ENCODE data around the gene NINL.
"Not testable (repeated sequence)": the region's sequence is repeated elsewhere in the genome, so short reads cannot be mapped to it uniquely, and the experiment has no call there.

Gene NINL

DNA sequence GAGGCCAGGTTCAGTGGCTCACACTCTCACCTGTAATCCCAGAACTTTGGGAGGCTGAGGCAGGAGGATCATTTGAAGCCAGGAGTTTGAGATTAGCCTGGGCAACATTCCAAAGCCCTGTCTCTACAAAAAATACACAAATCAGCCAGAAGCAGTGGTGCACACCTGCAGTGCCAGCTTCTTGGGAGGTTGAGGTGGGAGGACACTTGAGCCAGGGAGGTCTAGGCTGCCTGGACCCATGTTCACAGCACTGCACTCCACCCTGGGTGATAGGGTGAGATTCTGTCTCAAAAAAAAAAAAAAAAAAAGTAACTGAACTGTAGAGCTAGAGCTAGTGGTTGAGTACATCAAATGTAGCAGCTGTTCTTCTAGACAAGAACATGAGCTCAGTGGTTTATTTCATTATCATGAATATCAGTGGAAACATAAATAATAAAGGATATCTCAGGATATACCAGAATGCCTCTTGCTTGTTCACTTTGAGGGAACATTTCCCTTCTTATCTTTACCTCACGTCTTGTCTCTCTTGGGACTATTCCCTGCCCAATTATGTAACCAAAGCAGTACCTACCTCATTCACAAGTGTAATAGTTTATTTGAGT lies 20.9 kb upstream of the NINL start:
- no peaks in the 10 kb centered on the region for H3K9me3 Mint-ChIP-seq

DNA sequence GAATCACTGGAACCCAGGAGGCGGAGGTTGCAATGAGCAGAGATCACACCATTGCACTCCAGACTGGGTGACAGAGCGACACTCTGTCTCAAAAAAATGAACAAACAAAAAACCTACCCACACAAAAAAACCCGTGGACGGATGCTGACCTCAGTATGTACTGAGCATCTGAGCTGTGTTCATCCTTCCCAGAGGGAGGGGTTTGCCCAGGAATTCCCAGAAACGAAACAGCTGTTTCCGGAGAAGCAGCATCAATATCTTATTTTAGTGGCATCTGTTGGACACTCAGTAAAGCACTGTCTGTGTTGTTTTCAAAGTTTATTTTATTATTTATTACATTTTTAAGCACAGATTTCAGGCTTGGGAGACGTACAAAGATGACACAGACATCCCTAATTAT lies 19.8 kb upstream of the NINL start:
- no peak overlapping the region for H3K27ac Mint-ChIP-seq
- peaks cover 0 to 4% of the 10 kb centered on the region in 2 donors for H3K36me3 Mint-ChIP-seq
- ATAC-seq (replicated peaks), result no peak
- no peaks in the 10 kb centered on the region for H3K4me1 Mint-ChIP-seq
- peaks cover 8 to 11% of the 10 kb centered on the region in 2 donors for H3K27me3 Mint-ChIP-seq
- H3K9me3 Mint-ChIP-seq, result no peaks in the 10 kb centered on the region
- no peak for DNase-seq
- H3K4me3 Mint-ChIP-seq, result no peak overlapping the region

More for the DNA sequence above, 20.9 kb upstream of the NINL start:
- no peak for ATAC-seq (replicated peaks)
- Mint-ChIP-seq H3K27ac (no peak overlapping the region), H3K27me3 (peaks cover 3 to 6% of the 10 kb centered on the region in 2 donors), H3K4me1 (no peaks in the 10 kb centered on the region), H3K4me3 (no peak overlapping the region), H3K36me3 (peaks cover 0 to 4% of the 10 kb centered on the region in 2 donors)
- no peak for DNase-seq

DNA sequence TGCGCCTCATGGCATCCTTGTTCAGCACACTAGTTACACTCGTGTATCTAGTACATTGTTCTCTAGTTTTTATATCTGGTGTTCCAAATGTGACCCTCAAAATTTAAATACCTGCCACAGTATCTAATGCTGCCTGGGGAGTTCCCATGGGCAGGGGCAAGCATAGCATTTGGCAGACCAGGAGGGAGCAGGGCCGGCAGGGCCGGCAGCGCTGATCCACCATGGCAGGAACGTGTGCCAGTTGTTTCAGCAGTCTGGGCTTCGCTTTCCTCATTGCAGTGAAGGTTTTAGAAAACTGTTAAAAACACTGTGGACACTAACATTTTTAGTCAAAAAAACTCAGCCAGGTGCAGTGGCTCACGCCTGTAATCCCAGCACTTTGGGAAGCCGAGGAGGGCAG lies 19.3 kb upstream of the NINL start:
- no peak overlapping the region for H3K27ac Mint-ChIP-seq
- DNase-seq (no peak), ATAC-seq (replicated peaks) (no peak)
- H3K4me3 Mint-ChIP-seq, result no peak overlapping the region
- H3K9me3 Mint-ChIP-seq, result no peaks in the 10 kb centered on the region
- H3K36me3 Mint-ChIP-seq, result peaks cover 0 to under 1% of the 10 kb centered on the region in 2 donors
- no peaks in the 10 kb centered on the region for H3K4me1 Mint-ChIP-seq
- peaks cover 8 to 11% of the 10 kb centered on the region in 2 donors for H3K27me3 Mint-ChIP-seq

DNA sequence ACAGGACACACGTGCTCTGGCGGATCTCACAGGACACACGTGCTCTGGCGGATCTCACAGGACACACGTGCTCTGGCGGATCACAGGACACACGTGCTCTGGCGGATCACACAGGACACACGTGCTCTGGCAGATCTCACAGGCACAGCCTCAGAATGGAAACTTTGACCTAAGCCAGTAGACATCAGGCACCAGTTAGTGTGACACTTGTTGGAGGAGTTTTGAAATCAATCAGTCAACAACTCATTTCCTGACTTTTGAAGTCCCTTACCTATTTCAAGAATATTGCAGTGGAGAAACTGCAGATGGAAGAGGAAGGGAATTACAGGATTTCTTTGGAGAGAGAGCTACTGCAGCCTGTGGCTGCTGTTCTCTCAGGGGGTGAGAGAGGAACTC lies 17.6 kb upstream of the NINL start:
- not testable (repeated sequence) for H3K9me3 Mint-ChIP-seq; ATAC-seq (replicated peaks); H3K4me1 Mint-ChIP-seq; H3K4me3 Mint-ChIP-seq; H3K27ac Mint-ChIP-seq; DNase-seq; H3K36me3 Mint-ChIP-seq
- H3K27me3 Mint-ChIP-seq, result peaks cover 8 to 11% of the 10 kb centered on the region in 2 donors

DNA sequence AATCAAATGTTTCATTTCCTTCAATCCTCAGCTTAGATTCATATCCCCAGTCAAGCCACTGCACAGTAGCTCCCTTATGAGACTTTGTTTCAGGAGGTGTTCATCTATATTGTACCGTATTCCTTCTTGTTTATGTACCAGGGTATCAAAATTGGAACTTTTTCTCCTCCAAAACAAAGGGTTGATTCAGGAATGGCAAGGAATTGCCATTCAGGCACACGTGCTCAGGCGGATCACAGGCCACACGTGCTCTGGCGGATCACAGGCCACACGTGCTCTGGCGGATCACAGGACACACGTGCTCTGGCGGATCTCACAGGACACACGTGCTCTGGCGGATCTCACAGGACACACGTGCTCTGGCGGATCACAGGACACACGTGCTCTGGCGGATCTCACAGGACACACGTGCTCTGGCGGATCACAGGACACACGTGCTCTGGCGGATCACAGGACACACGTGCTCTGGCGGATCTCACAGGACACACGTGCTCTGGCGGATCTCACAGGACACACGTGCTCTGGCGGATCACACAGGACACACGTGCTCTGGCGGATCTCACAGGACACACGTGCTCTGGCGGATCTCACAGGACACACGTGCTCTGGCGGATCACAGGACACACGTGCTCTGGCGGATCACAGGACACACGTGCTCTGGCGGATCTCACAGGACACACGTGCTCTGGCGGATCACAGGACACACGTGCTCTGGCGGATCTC lies 17.0 kb upstream of the NINL start:
- H3K27me3 Mint-ChIP-seq, result peaks cover 8 to 11% of the 10 kb centered on the region in 2 donors
- H3K36me3 Mint-ChIP-seq; H3K27ac Mint-ChIP-seq; DNase-seq; H3K4me1 Mint-ChIP-seq; H3K9me3 Mint-ChIP-seq; H3K4me3 Mint-ChIP-seq; ATAC-seq (replicated peaks): not testable (repeated sequence)

DNA sequence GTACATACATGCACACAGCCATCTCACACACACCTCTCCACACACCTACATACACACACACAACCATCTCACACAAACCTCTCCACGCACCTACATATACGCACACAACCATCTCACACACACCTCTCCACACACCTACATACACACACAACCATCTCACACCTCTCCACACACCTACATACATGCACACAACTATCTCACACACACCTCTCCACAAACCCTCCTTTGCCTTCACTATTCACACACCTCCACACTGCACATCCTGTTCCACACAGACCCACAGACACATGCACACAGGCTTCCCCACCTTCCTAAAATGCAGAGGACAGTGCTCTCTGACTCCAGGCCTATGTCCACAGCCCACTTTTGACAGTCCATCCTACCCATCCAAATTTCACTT lies 16.3 kb upstream of the NINL start:
- Mint-ChIP-seq H3K9me3 (no peaks in the 10 kb centered on the region), H3K27ac (no peak overlapping the region), H3K36me3 (no peaks in the 10 kb centered on the region), H3K4me1 (no peaks in the 10 kb centered on the region), H3K4me3 (no peak overlapping the region), H3K27me3 (peaks cover 8 to 12% of the 10 kb centered on the region in 2 donors)
- no peak for DNase-seq
- ATAC-seq (replicated peaks), result no peak

DNA sequence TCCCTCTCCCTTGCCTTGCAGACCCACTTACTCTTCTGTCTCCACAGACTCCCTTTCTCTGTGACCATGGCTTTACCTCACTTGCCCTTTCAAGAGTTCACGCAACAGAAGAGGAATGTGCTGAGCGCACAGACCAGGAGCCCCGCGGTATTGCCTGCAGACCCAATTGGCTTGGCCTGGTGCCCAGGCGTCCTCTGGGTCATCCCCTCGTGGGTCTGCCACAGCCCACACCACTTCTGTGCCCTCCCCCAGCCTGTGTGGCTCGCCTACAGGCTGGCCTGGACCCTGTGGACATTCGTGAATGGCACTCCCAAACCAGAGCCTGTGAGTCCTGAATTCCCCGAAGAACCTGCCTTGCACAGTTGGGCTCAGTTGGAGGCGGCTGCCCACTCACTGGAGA lies 15.3 kb upstream of the NINL start:
- DNase-seq, result no peak

DNA sequence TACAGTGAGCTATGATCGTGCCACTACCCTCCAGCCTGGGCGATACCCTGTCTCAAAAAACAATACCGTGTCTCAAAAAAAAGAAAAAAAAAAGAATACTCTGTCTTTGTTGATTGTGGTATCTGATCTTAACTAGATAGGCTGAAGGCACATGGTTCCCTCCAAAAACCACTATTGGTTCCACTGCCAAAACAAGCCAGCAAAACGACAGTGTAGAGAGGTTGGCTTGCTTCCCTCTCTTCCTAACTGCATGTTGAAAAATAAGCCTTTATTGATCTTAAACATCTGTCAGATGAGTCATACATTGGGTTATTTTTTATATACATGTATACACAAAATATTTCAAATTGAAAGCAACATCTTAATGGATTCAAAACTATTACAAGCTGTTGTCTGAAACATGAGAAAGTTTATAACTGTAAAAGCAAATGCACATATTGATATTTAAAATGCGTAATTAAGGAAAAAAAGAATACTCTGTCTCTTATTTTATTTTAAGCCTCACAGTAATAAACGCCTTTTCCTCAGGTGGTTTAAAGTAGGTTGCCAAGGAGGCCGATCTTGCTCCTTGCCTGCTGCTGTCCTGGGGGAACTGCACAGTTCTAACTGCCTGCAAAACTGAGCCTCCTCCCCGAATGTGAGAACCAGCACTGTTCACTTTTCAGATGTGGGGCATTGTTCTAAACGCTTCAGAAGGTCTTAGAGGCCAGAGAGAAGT lies 7.0 kb upstream of the NINL start:
- no peaks in the 10 kb centered on the region for H3K36me3 Mint-ChIP-seq
- H3K4me3 Mint-ChIP-seq, result no peak overlapping the region
- H3K27ac Mint-ChIP-seq, result no peak overlapping the region
- ATAC-seq (replicated peaks) (no peak), DNase-seq (no peak)
- H3K27me3 Mint-ChIP-seq, result peaks cover 8 to 21% of the 10 kb centered on the region in 2 donors
- no peaks in the 10 kb centered on the region for H3K4me1 Mint-ChIP-seq
- no peaks in the 10 kb centered on the region for H3K9me3 Mint-ChIP-seq

More for the DNA sequence above, 15.3 kb upstream of the NINL start:
- H3K36me3 Mint-ChIP-seq, result no peaks in the 10 kb centered on the region
- no peak overlapping the region for H3K4me3 Mint-ChIP-seq
- H3K9me3 Mint-ChIP-seq, result no peaks in the 10 kb centered on the region
- no peak for ATAC-seq (replicated peaks)
- H3K27me3 Mint-ChIP-seq, result peaks cover 8 to 20% of the 10 kb centered on the region in 2 donors
- no peak overlapping the region for H3K27ac Mint-ChIP-seq
- H3K4me1 Mint-ChIP-seq, result no peaks in the 10 kb centered on the region

DNA sequence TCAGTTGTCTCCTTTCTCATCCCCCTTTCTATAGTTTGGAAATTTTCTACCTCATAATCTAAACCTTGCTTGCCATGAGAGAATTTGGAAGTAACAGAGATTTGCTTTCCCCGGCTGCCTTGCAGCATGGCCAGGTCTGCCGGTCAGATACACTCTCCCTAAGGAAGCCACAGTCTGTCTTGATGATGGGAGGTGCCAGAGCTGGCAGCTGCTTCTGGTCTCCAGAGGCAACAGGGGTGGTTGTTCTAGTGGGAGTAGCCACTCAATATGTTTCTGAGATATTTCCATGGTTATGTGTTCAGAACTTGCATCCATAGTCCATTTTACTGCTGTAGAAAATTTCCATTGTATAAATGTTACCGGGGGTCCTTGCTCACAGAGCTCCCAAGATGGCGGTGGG lies 5.4 kb upstream of the NINL start:
- not testable (repeated sequence) for H3K9me3 Mint-ChIP-seq; ATAC-seq (replicated peaks); H3K27ac Mint-ChIP-seq; H3K36me3 Mint-ChIP-seq; DNase-seq; H3K4me3 Mint-ChIP-seq; H3K4me1 Mint-ChIP-seq
- peaks cover 12 to 17% of the 10 kb centered on the region in 2 donors for H3K27me3 Mint-ChIP-seq

DNA sequence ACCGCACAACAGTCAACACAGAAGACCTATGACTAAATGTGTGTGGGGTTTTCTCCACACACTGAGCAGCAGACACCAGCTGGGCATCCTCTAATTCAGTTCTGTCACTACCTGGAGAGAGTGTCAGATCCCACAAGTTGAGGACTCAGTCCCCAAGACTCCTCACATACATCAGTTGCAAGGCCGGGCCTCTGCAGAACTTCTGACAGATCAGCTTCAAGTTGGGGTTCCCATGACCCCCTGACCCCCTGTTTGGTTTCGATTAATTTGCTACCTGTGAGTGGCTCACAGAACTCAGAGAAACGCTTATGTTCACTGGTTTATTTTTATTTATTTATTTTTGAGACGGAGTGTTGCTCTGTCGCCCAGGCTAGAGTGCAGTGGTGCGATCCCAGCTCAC lies 3.2 kb upstream of the NINL start:
- no peak overlapping the region for H3K4me3 Mint-ChIP-seq
- no peak overlapping the region for H3K27ac Mint-ChIP-seq
- peaks cover 2 to 3% of the 10 kb centered on the region in 2 donors for H3K9me3 Mint-ChIP-seq
- ATAC-seq (replicated peaks) (no peak), DNase-seq (no peak)
- H3K36me3 Mint-ChIP-seq, result peaks cover 3 to 7% of the 10 kb centered on the region in 2 donors
- H3K27me3 Mint-ChIP-seq, result peaks cover 19 to 32% of the 10 kb centered on the region in 2 donors
- H3K4me1 Mint-ChIP-seq, result peaks cover 6 to 7% of the 10 kb centered on the region in 2 donors

DNA sequence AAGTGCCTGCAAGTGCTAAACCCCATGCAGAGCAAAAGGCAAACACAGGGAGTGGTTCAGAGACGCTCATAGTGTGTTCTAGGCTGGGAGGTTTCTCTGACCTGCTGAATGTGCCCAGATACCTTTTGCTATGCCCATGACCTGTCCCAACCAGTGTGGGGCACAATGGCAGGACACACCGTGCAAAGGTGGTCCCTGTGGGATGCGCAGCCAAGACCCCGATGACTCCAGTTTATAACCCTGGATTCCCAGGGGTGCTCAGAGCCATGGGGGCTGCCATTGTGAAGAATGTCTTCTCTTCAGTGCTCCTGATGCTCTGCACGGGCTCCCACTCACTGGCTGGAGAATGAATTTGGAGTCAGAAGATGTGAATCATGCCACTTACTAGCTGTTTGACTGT lies 2.2 kb upstream of the NINL start:
- no peak for DNase-seq
- Mint-ChIP-seq H3K4me3 (no peak overlapping the region), H3K4me1 (peaks cover 6 to 7% of the 10 kb centered on the region in 2 donors), H3K27me3 (peaks cover 28 to 41% of the 10 kb centered on the region in 2 donors), H3K9me3 (peaks cover 2 to 3% of the 10 kb centered on the region in 2 donors), H3K36me3 (peaks cover 3 to 7% of the 10 kb centered on the region in 2 donors), H3K27ac (no peak overlapping the region)
- no peak for ATAC-seq (replicated peaks)

DNA sequence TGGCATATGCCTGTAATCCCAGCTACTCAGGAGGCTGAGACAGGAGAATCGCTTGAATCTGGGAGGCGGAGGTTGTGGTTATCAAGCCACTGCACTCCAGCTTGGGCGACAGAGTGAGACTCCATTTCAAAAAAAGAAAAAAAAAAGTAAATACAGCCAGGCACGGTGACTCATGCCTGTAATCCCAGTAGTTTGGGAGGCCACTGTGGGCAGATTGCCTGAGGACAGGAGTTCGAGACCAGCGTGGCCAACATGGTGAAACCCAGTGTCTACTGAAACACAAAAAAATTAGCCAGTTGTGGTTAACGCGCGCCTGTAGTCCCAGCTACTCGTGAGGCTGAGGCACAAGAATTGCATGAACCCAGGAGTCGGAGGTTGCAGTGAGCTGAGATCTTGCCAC lies 1.5 kb upstream of the NINL start:
- peaks cover 3 to 7% of the 10 kb centered on the region in 2 donors for H3K36me3 Mint-ChIP-seq
- H3K4me3 Mint-ChIP-seq, result no peak overlapping the region

DNA sequence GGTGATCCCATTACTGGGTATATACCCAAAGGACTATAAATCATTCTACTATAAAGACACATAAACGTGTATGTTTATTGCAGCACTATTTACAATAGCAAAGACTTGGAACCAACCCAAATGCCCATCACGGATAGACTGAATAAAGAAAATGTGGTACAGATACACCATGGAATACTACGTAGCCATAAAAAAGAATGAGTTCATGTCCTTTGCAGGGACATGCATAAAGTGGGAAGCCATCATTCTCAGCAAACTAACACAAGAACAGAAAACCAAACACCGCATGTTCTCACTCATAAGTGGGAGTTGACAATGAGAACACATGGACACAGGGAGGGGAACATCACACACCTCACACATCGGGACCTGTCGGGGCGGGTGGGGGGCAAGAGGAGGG lies 1.7 kb downstream of the NINL start:
- H3K27me3 Mint-ChIP-seq, result peaks cover 33 to 42% of the 10 kb centered on the region in 2 donors

More for the DNA sequence above, 1.5 kb upstream of the NINL start:
- H3K9me3 Mint-ChIP-seq, result peaks cover 2 to 3% of the 10 kb centered on the region in 2 donors
- DNase-seq (no peak), ATAC-seq (replicated peaks) (no peak)
- peaks cover 33 to 47% of the 10 kb centered on the region in 2 donors for H3K27me3 Mint-ChIP-seq
- H3K27ac Mint-ChIP-seq, result no peak overlapping the region
- H3K4me1 Mint-ChIP-seq, result peaks cover 6 to 7% of the 10 kb centered on the region in 2 donors

DNA sequence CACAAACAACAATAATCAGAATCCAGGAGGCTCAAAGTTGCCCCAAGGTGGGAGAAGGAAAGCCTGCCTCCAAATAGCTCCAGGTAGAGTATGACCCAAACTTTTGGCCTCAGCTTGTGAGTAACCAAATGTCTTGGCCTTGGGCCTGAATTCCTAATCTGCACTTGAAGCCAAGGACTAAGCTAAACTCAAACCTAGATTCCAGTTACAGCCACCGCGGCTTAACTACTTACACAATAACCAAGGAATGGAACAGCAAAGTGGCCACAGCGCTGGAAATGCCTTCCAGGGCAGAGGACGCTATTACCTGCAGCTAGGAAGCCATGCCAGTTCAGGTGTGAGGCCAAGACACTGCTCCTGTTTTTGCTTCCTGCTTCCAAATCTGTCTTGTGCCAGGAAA lies 4.6 kb downstream of the NINL start:
- Mint-ChIP-seq H3K4me1 (peaks cover 6 to 7% of the 10 kb centered on the region in 2 donors), H3K4me3 (no peak overlapping the region), H3K27me3 (peaks cover 34 to 47% of the 10 kb centered on the region in 2 donors), H3K36me3 (peaks cover 3 to 7% of the 10 kb centered on the region in 2 donors), H3K27ac (no peak overlapping the region), H3K9me3 (peaks cover 2 to 3% of the 10 kb centered on the region in 2 donors)
- DNase-seq (no peak), ATAC-seq (replicated peaks) (no peak)

More for the DNA sequence above, 1.7 kb downstream of the NINL start:
- H3K9me3 Mint-ChIP-seq; DNase-seq; ATAC-seq (replicated peaks); H3K36me3 Mint-ChIP-seq; H3K4me1 Mint-ChIP-seq; H3K27ac Mint-ChIP-seq; H3K4me3 Mint-ChIP-seq: not testable (repeated sequence)

Data from stimulated activated naive B cell treated with anti-CD40 and anti-IgM and Interleukin-4, amounts not matched to agents 10 μg/mL and 1 μg/mL and 100 μg/mL, for 72 hours (primary cell).